ENCODE data around the gene SF1. TPM values are rescaled to one million over a fixed set of nuclear protein-coding genes. Genes with fewer than 3 reads are reported as not detected.

SF1 gene
- total and polyA plus RNA-seq, 2 experiments from 2014 or later, result 62.2 to 81.6 TPM

DNA sequence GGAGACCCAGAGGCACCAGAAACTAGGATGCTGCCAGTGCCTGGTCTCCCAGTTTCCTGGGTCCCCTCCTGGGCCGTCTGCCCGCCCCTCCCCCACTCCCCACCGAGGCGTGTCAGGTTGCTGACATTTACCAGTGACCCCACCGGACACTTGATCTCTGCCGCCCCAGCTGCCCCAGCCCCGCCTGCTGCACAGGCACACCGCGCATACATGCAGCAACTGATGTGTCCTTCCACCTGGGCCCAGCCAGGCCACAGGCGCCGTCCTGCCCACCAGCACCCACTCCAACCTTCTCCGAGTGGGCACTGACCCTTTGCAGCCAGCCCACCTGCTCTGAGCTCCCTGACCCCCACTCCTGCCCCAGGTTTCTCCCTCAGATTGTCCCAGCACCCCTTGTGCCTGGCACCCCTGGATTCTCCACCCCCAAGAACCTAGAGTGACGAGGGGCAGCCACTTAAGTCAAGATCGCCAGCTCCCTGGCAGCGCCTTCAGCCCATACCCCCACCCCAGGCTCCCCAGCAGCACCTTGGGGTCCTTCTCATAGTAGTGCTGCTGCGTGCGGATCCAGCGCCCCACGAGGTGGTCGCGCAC, 19.1 kb downstream of the SF1 start:
- Histone ChIP-seq H4K20me1 (ENCODE audit: insufficient read depth) (no peaks in the 10 kb centered on the region), H3K4me1 (ENCODE audit: insufficient read depth) (peaks cover 10% of the 10 kb centered on the region; the same call in 1 of the 2 replicates), H2AFZ (no peak overlapping the region), H3K4me3 (no peak overlapping the region), H3F3A (ENCODE audit: insufficient read depth) (peaks cover 31% of the 10 kb centered on the region), H3K9me3 (ENCODE audit: low read depth) (no peaks in the 10 kb centered on the region), H3K27ac (no peak overlapping the region), H3K9ac (no peak overlapping the region), H3K9me2 (ENCODE audit: insufficient read depth) (no peaks in the 10 kb centered on the region), H3K79me2 (ENCODE audit: insufficient read depth) (no peaks in the 10 kb centered on the region), H3K4me2 (ENCODE audit: unreplicated experiment) (no peak overlapping the region), H3K36me3 (ENCODE audit: low read depth) (peaks cover 14% of the 10 kb centered on the region), H3K27me3 (replicated peaks; ENCODE audit: insufficient read depth) (no peaks in the 10 kb centered on the region)
- no peak for TF ChIP-seq EZH2phosphoT487 (IDR thresholded peaks at IDR 0.05; ENCODE audit: insufficient read depth, low read depth)
- TF ChIP-seq EZH2 (IDR thresholded peaks at IDR 0.05; ENCODE audit: insufficient read depth, poor library complexity, severe bottlenecking), result no peak
- DNase-seq, result no peak
- WGBS, 2 experiments (ENCODE audit: low coverage in 1 of 2, low lambda C conversion rate in 2 of 2, missing lambda C conversion rate in 2 of 2), result 78 to 80% methylated on average over 11 to 21 of the region's 21 CpGs
- in situ Hi-C loops (cut with MboI), result no loop called here

DNA sequence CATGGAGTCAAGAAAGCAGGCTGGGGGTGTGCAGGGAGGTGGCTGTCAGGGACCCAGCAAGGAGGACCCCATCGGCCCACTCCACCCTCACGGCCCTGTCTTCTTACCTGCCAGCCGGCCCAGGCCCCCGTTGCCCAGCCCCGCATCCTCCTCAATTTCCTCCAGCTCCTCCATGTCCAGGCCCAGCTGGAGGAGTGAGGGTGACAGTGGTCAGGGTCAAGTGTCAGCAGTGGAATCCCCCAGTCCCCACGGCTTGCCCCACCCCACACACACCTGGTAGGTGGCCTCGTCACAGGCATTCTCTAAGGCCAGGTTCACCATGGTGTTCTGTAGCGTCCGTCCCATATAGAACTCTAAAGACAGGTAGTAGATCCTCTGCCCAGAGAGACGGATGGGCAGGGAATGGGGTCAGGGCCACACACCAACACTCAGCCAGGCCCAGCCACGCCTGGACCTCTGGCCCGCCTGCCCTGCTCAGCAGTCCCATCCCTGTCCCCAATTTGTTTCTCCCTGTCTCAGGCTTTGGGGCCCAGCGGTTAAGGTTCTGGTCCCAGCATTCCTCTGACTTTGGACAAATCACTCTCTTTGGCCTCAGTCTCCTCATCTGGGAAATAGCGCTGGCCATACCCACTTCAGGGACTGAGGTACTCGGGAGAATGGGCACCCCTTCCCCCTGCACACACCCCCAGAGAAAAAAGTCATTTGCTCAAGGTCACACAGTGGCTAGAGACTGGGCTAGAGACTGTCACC, 19.8 kb downstream of the SF1 start:
- no peak overlapping the region for H3K9ac ChIP-seq
- H4K20me1 ChIP-seq (ENCODE audit: insufficient read depth), result no peaks in the 10 kb centered on the region
- H2AFZ ChIP-seq, result no peak overlapping the region
- H3K9me2 ChIP-seq (ENCODE audit: insufficient read depth), result no peaks in the 10 kb centered on the region
- no peak overlapping the region for H3K27ac ChIP-seq
- TF ChIP-seq EZH2 (IDR thresholded peaks at IDR 0.05; ENCODE audit: insufficient read depth, poor library complexity, severe bottlenecking), result no peak
- TF ChIP-seq EZH2phosphoT487 (IDR thresholded peaks at IDR 0.05; ENCODE audit: insufficient read depth, low read depth), result no peak
- no peaks in the 10 kb centered on the region for H3K9me3 ChIP-seq (ENCODE audit: low read depth)
- no peak overlapping the region for H3K4me2 ChIP-seq (ENCODE audit: unreplicated experiment)
- no peak overlapping the region for H3K4me3 ChIP-seq
- no peak for DNase-seq
- peaks cover 7% of the 10 kb centered on the region; the same call in 1 of the 2 replicates for H3K4me1 ChIP-seq (ENCODE audit: insufficient read depth)
- no peaks in the 10 kb centered on the region for H3K27me3 ChIP-seq (replicated peaks; ENCODE audit: insufficient read depth)
- H3F3A ChIP-seq (ENCODE audit: insufficient read depth), result peaks cover 30% of the 10 kb centered on the region
- in situ Hi-C loops (cut with MboI), result no loop called here
- peaks cover 9% of the 10 kb centered on the region; the same call in 1 of the 2 replicates for H3K36me3 ChIP-seq (ENCODE audit: low read depth)
- no peaks in the 10 kb centered on the region for H3K79me2 ChIP-seq (ENCODE audit: insufficient read depth)
- 79 to 81% methylated on average over 15 of the region's 15 CpGs for WGBS, 2 experiments (ENCODE audit: low coverage in 1 of 2, low lambda C conversion rate in 2 of 2, missing lambda C conversion rate in 2 of 2)

DNA sequence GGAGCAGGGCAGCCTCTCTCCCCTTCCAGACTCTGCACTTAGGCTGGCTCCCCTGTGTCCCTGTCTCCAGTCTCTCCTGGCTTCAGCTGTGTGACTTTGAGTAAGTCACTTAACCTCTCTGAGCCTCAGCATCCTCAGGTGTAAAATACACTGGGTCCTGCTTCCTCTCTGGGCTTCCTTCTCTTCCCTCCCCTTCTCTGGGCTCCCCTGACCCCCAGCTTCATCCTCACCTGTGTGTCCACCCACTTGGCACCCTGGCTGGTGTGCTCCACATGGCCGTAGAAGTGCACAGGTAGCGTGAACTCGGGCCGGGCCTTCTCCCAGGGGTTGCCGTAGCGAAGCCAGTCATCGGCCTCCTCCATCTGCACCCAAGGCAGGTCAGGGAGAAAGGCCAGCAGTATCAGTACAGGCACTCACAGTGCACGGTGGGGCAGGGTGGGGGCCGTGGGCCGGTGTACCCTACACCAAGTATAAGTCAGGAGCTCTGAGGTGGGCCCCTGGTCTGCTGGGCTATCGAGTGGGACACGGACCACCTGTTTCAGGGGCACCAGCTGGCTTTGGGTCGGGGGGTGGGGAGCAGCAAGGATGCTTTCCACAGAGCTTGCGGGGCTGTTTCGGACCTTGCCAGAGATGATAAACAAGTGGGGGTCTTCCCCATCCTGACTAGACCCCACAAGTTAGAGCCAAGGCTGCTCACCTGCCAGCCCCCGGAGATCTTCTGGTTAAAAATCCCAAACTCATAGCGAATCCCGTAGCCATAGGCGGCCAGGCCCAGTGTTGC, 20.6 kb downstream of the SF1 start:
- no peaks in the 10 kb centered on the region for H3K9me3 ChIP-seq (ENCODE audit: low read depth)
- peaks cover 23% of the 10 kb centered on the region for H3F3A ChIP-seq (ENCODE audit: insufficient read depth)
- no peaks in the 10 kb centered on the region for H3K4me1 ChIP-seq (ENCODE audit: insufficient read depth)
- no peaks in the 10 kb centered on the region for H4K20me1 ChIP-seq (ENCODE audit: insufficient read depth)
- no peak overlapping the region for H3K9ac ChIP-seq
- H3K4me2 ChIP-seq (ENCODE audit: unreplicated experiment), result no peak overlapping the region
- no peak overlapping the region for H3K4me3 ChIP-seq
- no peak for DNase-seq
- no peaks in the 10 kb centered on the region for H3K79me2 ChIP-seq (ENCODE audit: insufficient read depth)
- H3K27ac ChIP-seq, result no peak overlapping the region
- no peaks in the 10 kb centered on the region for H3K9me2 ChIP-seq (ENCODE audit: insufficient read depth)
- TF ChIP-seq EZH2 (IDR thresholded peaks at IDR 0.05; ENCODE audit: insufficient read depth, poor library complexity, severe bottlenecking), result no peak
- TF ChIP-seq EZH2phosphoT487 (IDR thresholded peaks at IDR 0.05; ENCODE audit: insufficient read depth, low read depth), result no peak
- H3K36me3 ChIP-seq (ENCODE audit: low read depth), result peaks cover 6% of the 10 kb centered on the region; the same call in 1 of the 2 replicates
- in situ Hi-C loops (cut with MboI), result no loop called here
- H2AFZ ChIP-seq, result no peak overlapping the region
- 75 to 79% methylated on average over 19 of the region's 19 CpGs for WGBS, 2 experiments (ENCODE audit: low coverage in 1 of 2, low lambda C conversion rate in 2 of 2, missing lambda C conversion rate in 2 of 2)
- H3K27me3 ChIP-seq (replicated peaks; ENCODE audit: insufficient read depth), result no peaks in the 10 kb centered on the region

- in situ Hi-C loops (cut with MboI), result no loop called here
- 78 to 80% methylated on average over 11 to 13 of the region's 13 CpGs for WGBS, 2 experiments (ENCODE audit: low coverage in 1 of 2, low lambda C conversion rate in 2 of 2, missing lambda C conversion rate in 2 of 2)
- Histone ChIP-seq H2AFZ (no peak overlapping the region), H3K36me3 (ENCODE audit: low read depth) (peaks cover 2% of the 10 kb centered on the region; the same call in 1 of the 2 replicates), H3K27me3 (replicated peaks; ENCODE audit: insufficient read depth) (no peaks in the 10 kb centered on the region), H3K4me2 (ENCODE audit: unreplicated experiment) (no peak overlapping the region), H3K79me2 (ENCODE audit: insufficient read depth) (no peaks in the 10 kb centered on the region), H3K4me1 (ENCODE audit: insufficient read depth) (no peaks in the 10 kb centered on the region), H3K4me3 (no peak overlapping the region), H4K20me1 (ENCODE audit: insufficient read depth) (no peaks in the 10 kb centered on the region), H3K27ac (no peak overlapping the region), H3F3A (ENCODE audit: insufficient read depth) (peaks cover 6% of the 10 kb centered on the region), H3K9me2 (ENCODE audit: insufficient read depth) (no peaks in the 10 kb centered on the region), H3K9ac (no peak overlapping the region), H3K9me3 (ENCODE audit: low read depth) (no peaks in the 10 kb centered on the region)
- DNase-seq, result no peak
- TF ChIP-seq EZH2phosphoT487 (IDR thresholded peaks at IDR 0.05; ENCODE audit: insufficient read depth, low read depth), result no peak
- no peak for TF ChIP-seq EZH2 (IDR thresholded peaks at IDR 0.05; ENCODE audit: insufficient read depth, poor library complexity, severe bottlenecking)
Measured at GRCh38 chr11:64755681-64756361, 22.5 kb downstream of the SF1 start.
